Neural progenitor cell (in vitro differentiated cells): ENCODE data around the gene ADGRV1. TPM values are rescaled to one million over a fixed set of nuclear protein-coding genes. Genes with fewer than 3 reads are reported as not detected.

Experiments
- DNase-seq: peaks from one replicate; pipeline ENCODE4 v3.0.0-alpha.2; 2016; ENCODE audit warnings: low spot score
- H2AFZ ChIP-seq: fragments of 200-600 bp; sonication (generic); replicated peaks from 2 replicates; pipeline ENCODE4 v1.6.1; 2016; ENCODE audit warnings: antibody characterized with exemption
- H3F3A ChIP-seq: fragments of 200-600 bp; sonication (generic); 2 replicates; pipeline ENCODE4 v1.6.1; 2016; ENCODE audit warnings: antibody characterized with exemption, low read depth
- H3K27ac ChIP-seq: fragments of 200-600 bp; sonication (generic); 2 replicates; pipeline ENCODE4 v1.5.1; 2016; ENCODE audit warnings: mild to moderate bottlenecking
- H3K27me3 ChIP-seq: fragments of 200-600 bp; sonication (generic); 2 replicates; pipeline ENCODE4 v1.6.1; 2016; ENCODE audit warnings: mild to moderate bottlenecking, moderate library complexity
- H3K36me3 ChIP-seq: fragments of 200-600 bp; sonication (generic); 2 replicates; pipeline ENCODE4 v1.5.1; 2016
- H3K4me1 ChIP-seq: fragments of 200-600 bp; sonication (generic); 2 replicates; pipeline ENCODE4 v1.6.1; 2016; ENCODE audit warnings: mixed run types
- H3K4me2 ChIP-seq: fragments of 200-600 bp; sonication (generic); 2 replicates; pipeline ENCODE4 v1.6.1; 2016
- H3K4me3 ChIP-seq: fragments of 200-600 bp; sonication (generic); 2 replicates; pipeline ENCODE4 v1.5.1; 2016
- H3K79me2 ChIP-seq: fragments of 200-600 bp; sonication (generic); 2 replicates; pipeline ENCODE4 v1.6.1; 2016; ENCODE audit warnings: low read depth
- H3K9ac ChIP-seq: fragments of 200-600 bp; sonication (generic); 2 replicates; pipeline ENCODE4 v1.6.1; 2016
- H3K9me3 ChIP-seq: fragments of 200-600 bp; sonication (generic); 2 replicates; pipeline ENCODE4 v1.5.1; 2016; ENCODE audit warnings: low read depth
- H4K20me1 ChIP-seq: fragments of 200-600 bp; sonication (generic); 2 replicates; pipeline ENCODE4 v1.6.1; 2016; ENCODE audit warnings: low read depth
- H3K27ac Mint-ChIP-seq: 3 replicates; pipeline ENCODE4 v1.8.0; 2021; ENCODE audit warnings: mixed read lengths
- H3K27me3 Mint-ChIP-seq: 2 replicates; pipeline ENCODE4 v1.8.0; 2022; ENCODE audit warnings: low read depth, mild to moderate bottlenecking, inconsistent platforms, moderate library complexity, mixed read lengths; ENCODE audit not compliant: insufficient read depth
- H3K36me3 Mint-ChIP-seq: 3 replicates; pipeline ENCODE4 v1.8.0; 2021; ENCODE audit warnings: mixed read lengths
- H3K4me1 Mint-ChIP-seq: 3 replicates; pipeline ENCODE4 v1.8.0; 2021; ENCODE audit warnings: mixed read lengths
- H3K4me3 Mint-ChIP-seq: 3 replicates; pipeline ENCODE4 v1.8.0; 2021; ENCODE audit warnings: mild to moderate bottlenecking, moderate library complexity, mixed read lengths
- H3K9me3 Mint-ChIP-seq: 3 replicates; pipeline ENCODE4 v1.8.0; 2020; ENCODE audit warnings: mixed read lengths
- CTCF ChIP-seq: fragments of 200-600 bp; sonication (generic); IDR thresholded peaks from 2 replicates; pipeline ENCODE4 v1.5.1; 2017; ENCODE audit warnings: antibody characterized with exemption, mild to moderate bottlenecking
- EZH2 ChIP-seq: fragments of 200-600 bp; sonication (generic); IDR thresholded peaks from 2 replicates; pipeline ENCODE4 v1.6.1; 2017; ENCODE audit warnings: antibody characterized with exemption, mild to moderate bottlenecking, moderate library complexity
- EZH2phosphoT487 ChIP-seq: fragments of 200-600 bp; sonication (generic); IDR thresholded peaks from 2 replicates; pipeline ENCODE4 v1.6.1; 2017; ENCODE audit warnings: antibody characterized with exemption
- total RNA-seq: library from RNA; depleted of rRNA; stranded (reverse); fragments of >200 nt; gene quantifications from 2 replicates; pipeline ENCODE4 v1.2.3, GENCODE V29; 2015; ENCODE audit warnings: low replicate concordance

Gene ADGRV1
- total RNA-seq, 1 donor from 2014 or later, result 151 TPM

DNA sequence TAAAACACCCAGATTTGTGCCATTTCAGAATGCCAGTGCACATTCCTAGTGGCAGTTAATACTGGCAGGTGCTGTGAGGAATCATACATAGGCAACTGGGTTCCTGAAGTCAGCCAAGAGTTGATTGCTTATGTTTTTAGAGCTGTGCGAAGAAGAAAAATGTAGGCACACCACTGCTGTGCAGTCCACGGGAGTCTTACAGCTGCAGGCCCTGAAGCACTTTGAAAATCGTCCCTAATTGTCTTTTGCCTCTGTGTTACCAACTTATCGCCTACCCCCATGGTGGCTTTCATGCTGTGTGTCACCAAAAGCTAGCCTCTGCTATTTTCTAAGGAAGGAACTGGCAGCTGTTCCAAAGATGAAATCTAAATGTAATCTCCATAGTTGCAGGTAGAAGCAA lies 560.6 kb downstream of the ADGRV1 start:
- Histone ChIP-seq H3K4me2 (peak overlapping the region; percentile 52), H4K20me1 (peaks cover 15% of the 10 kb centered on the region), H3K79me2 (no peaks in the 10 kb centered on the region), H3K36me3 (no peaks in the 10 kb centered on the region), H3K27me3 (no peaks in the 10 kb centered on the region), H3K4me3 (no peak overlapping the region), H3K9ac (no peak overlapping the region), H2AFZ (no peak overlapping the region), H3F3A (peaks cover 24% of the 10 kb centered on the region), H3K27ac (no peak overlapping the region), H3K9me3 (no peaks in the 10 kb centered on the region), H3K4me1 (peaks cover 54% of the 10 kb centered on the region)
- no peak for TF ChIP-seq EZH2
- no peak for TF ChIP-seq CTCF
- TF ChIP-seq EZH2phosphoT487, result no peak
- Mint-ChIP-seq H3K27ac (peak overlapping the region; percentile 9), H3K9me3 (no peaks in the 10 kb centered on the region), H3K4me3 (no peak overlapping the region), H3K27me3 (no peaks in the 10 kb centered on the region), H3K4me1 (peaks cover 64% of the 10 kb centered on the region), H3K36me3 (peaks cover 10% of the 10 kb centered on the region)
- peak; percentile 31 for DNase-seq

GRCh38 chr5:91119981-91120850 lies 561.6 kb downstream of the ADGRV1 start:
- H3K36me3 ChIP-seq, result no peaks in the 10 kb centered on the region
- H3K4me3 ChIP-seq, result no peak overlapping the region
- peaks cover 15% of the 10 kb centered on the region for H4K20me1 ChIP-seq
- DNase-seq, result peak; percentile 29
- Mint-ChIP-seq H3K27me3 (no peaks in the 10 kb centered on the region), H3K4me3 (no peak overlapping the region), H3K27ac (peak overlapping the region; percentile 67), H3K4me1 (peaks cover 69% of the 10 kb centered on the region), H3K9me3 (no peaks in the 10 kb centered on the region), H3K36me3 (peaks cover 7% of the 10 kb centered on the region)
- no peak for TF ChIP-seq CTCF
- TF ChIP-seq EZH2, result no peak
- no peak for TF ChIP-seq EZH2phosphoT487
- H3K27ac ChIP-seq, result no peak overlapping the region
- no peaks in the 10 kb centered on the region for H3K27me3 ChIP-seq
- no peaks in the 10 kb centered on the region for H3K79me2 ChIP-seq
- H3K9me3 ChIP-seq, result no peaks in the 10 kb centered on the region
- H3K9ac ChIP-seq, result no peak overlapping the region
- peak overlapping the region; percentile 52 for H3K4me2 ChIP-seq
- peaks cover 24% of the 10 kb centered on the region for H3F3A ChIP-seq
- H2AFZ ChIP-seq, result no peak overlapping the region
- peaks cover 58% of the 10 kb centered on the region for H3K4me1 ChIP-seq

- DNase-seq, result no peak
- peaks cover 67% of the 10 kb centered on the region for H3K4me1 Mint-ChIP-seq
Measured at GRCh38 chr5:91121347-91121993, 562.9 kb downstream of the ADGRV1 start.

More at GRCh38 chr5:91121347-91121993, 562.9 kb downstream of the ADGRV1 start:
- Histone ChIP-seq H3K4me2 (no peak overlapping the region), H3K9ac (no peak overlapping the region), H3K9me3 (no peaks in the 10 kb centered on the region), H2AFZ (no peak overlapping the region), H3K4me1 (peaks cover 58% of the 10 kb centered on the region), H3K79me2 (no peaks in the 10 kb centered on the region), H3K27ac (no peak overlapping the region), H4K20me1 (peaks cover 15% of the 10 kb centered on the region), H3K27me3 (no peaks in the 10 kb centered on the region), H3K36me3 (no peaks in the 10 kb centered on the region), H3K4me3 (no peak overlapping the region), H3F3A (peaks cover 24% of the 10 kb centered on the region)
- Mint-ChIP-seq H3K9me3 (no peaks in the 10 kb centered on the region), H3K27me3 (no peaks in the 10 kb centered on the region), H3K4me3 (no peak overlapping the region), H3K27ac (no peak overlapping the region), H3K36me3 (peaks cover 11% of the 10 kb centered on the region)
- TF ChIP-seq EZH2 (no peak), CTCF (no peak), EZH2phosphoT487 (no peak)
